NCI-H187 treated with DMSO at 0.1 percent for 48 hours (cell line): ENCODE data around the gene TRMT10C.
"Not testable (repeated sequence)": the region's sequence is repeated elsewhere in the genome, so short reads cannot be mapped to it uniquely, and the experiment has no call there.

Source experiments
- DNase-seq: peaks from one replicate; lab custom pipeline; 2025; lab: John Stamatoyannopoulos, UW

Gene TRMT10C

GRCh38 chr3:101548527-101549105, 13.1 kb upstream of the TRMT10C start:
- no peak for DNase-seq

GRCh38 chr3:101549473-101549872, 12.2 kb upstream of the TRMT10C start:
- no peak for DNase-seq

GRCh38 chr3:101551359-101552081, 10.1 kb upstream of the TRMT10C start:
- not testable (repeated sequence) for DNase-seq

GRCh38 chr3:101553381-101553780, 8.3 kb upstream of the TRMT10C start:
- DNase-seq, result not testable (repeated sequence)

- no peak for DNase-seq
Observed at GRCh38 chr3:101556064-101556463, 5.6 kb upstream of the TRMT10C start.

GRCh38 chr3:101567528-101568317, 6.1 kb downstream of the TRMT10C start:
- DNase-seq, result no peak

GRCh38 chr3:101571028-101571895, 9.6 kb downstream of the TRMT10C start:
- no peak for DNase-seq

- DNase-seq, result peak; percentile 92
Observed at GRCh38 chr3:101573449-101574387, 12.1 kb downstream of the TRMT10C start, which contains the start of gene PCNP. Gene PCNP (plus strand): TSS chr3:101574180. CDS start chr3:101574216, 36 bp downstream.

GRCh38 chr3:101574388-101575112, 12.9 kb downstream of the TRMT10C start:
- DNase-seq, result no peak

- DNase-seq, result no peak
Observed at GRCh38 chr3:101577286-101577685, 15.6 kb downstream of the TRMT10C start.

GRCh38 chr3:101588616-101589015, 26.9 kb downstream of the TRMT10C start:
- no peak for DNase-seq

- DNase-seq, result no peak
Observed at GRCh38 chr3:101591071-101591470, 29.4 kb downstream of the TRMT10C start.

GRCh38 chr3:101602731-101603130, 41.1 kb downstream of the TRMT10C start:
- DNase-seq, result no peak

- no peak for DNase-seq
Observed at GRCh38 chr3:101603184-101603583, 41.5 kb downstream of the TRMT10C start.

GRCh38 chr3:101605398-101605797, 43.7 kb downstream of the TRMT10C start:
- not testable (repeated sequence) for DNase-seq

GRCh38 chr3:101611023-101611422, 49.4 kb downstream of the TRMT10C start:
- no peak for DNase-seq

- DNase-seq, result not testable (repeated sequence)
Observed at GRCh38 chr3:101613014-101613413, 51.3 kb downstream of the TRMT10C start.

- no peak for DNase-seq
Observed at GRCh38 chr3:101615525-101615924, 53.9 kb downstream of the TRMT10C start.
